Loucy (cell line): ENCODE measurements around the gene LMOD3.

Experiments
- EZH2phosphoT487 ChIP-seq: fragments of 200-600 bp; IDR thresholded peaks from 2 replicates; pipeline ENCODE4 v1.6.1; 2018; ENCODE audit warnings: antibody characterized with exemption, mild to moderate bottlenecking, moderate library complexity, borderline replicate concordance
- TF ChIP-seq, protein P1 (sequence below): fragments of 200-600 bp; sonication (generic); conservative IDR thresholded peaks from 2 replicates; pipeline ENCODE4 v1.5.1; 2014; ENCODE audit warnings: mild to moderate bottlenecking, antibody characterized with exemption, low read length

DNA sequence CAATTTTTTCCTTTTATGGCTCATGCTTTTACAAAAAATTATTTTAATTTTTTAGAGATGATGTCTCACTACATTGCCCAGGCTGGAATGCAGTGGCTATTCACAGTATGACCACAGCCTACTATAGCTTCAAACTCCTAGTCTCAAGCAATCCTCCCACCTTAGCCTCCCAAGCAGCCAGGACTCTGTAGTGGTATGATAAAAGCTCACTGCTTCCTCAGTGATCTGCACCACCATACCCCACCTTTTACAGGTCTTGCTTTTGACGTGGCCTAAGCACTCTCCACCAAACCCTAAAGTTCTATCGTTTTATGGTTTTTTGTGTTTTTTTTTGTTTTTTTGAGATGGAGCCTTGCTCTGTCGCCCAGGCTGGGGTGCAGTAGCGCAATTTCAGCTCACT lies 56.3 kb downstream of the LMOD3 start:
- TF ChIP-seq, protein P1, sequence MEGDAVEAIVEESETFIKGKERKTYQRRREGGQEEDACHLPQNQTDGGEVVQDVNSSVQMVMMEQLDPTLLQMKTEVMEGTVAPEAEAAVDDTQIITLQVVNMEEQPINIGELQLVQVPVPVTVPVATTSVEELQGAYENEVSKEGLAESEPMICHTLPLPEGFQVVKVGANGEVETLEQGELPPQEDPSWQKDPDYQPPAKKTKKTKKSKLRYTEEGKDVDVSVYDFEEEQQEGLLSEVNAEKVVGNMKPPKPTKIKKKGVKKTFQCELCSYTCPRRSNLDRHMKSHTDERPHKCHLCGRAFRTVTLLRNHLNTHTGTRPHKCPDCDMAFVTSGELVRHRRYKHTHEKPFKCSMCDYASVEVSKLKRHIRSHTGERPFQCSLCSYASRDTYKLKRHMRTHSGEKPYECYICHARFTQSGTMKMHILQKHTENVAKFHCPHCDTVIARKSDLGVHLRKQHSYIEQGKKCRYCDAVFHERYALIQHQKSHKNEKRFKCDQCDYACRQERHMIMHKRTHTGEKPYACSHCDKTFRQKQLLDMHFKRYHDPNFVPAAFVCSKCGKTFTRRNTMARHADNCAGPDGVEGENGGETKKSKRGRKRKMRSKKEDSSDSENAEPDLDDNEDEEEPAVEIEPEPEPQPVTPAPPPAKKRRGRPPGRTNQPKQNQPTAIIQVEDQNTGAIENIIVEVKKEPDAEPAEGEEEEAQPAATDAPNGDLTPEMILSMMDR: no peak
- no peak for TF ChIP-seq EZH2phosphoT487
